WERI-Rb-1 (cell line): Measurements from ENCODE around the gene TMEM119.

Source experiments
- DNase-seq: peaks from one replicate; pipeline ENCODE4 v3.0.0-alpha.2; 2020
- H3K27ac ChIP-seq: fragments of 250-450 bp; sonication (Bioruptor Pico); 2 replicates; pipeline ENCODE4 v1.5.1; 2020; ENCODE audit warnings: mild to moderate bottlenecking, moderate library complexity
- H3K27me3 ChIP-seq: fragments of 250-450 bp; sonication (Bioruptor Pico); 2 replicates; pipeline ENCODE4 v1.5.1; 2021; ENCODE audit warnings: mild to moderate bottlenecking, low read depth, moderate library complexity; ENCODE audit not compliant: insufficient read depth, severe bottlenecking
- H3K36me3 ChIP-seq: fragments of 250-450 bp; sonication (Bioruptor Pico); 2 replicates; pipeline ENCODE4 v1.5.1; 2020; ENCODE audit warnings: mild to moderate bottlenecking, moderate library complexity
- H3K4me3 ChIP-seq: 2 replicates; pipeline ENCODE4 v1.5.1; 2011; ENCODE audit warnings: low read depth, mild to moderate bottlenecking, control low read depth, low read length
- H3K9me3 ChIP-seq: fragments of 250-450 bp; sonication (Bioruptor Pico); 2 replicates; pipeline ENCODE4 v1.5.1; 2021; ENCODE audit warnings: mild to moderate bottlenecking, moderate library complexity; ENCODE audit not compliant: severe bottlenecking
- CTCF ChIP-seq: IDR thresholded peaks from 2 replicates; pipeline ENCODE4 v1.5.1; 2011; ENCODE audit warnings: low read depth, mild to moderate bottlenecking, control low read depth, inconsistent platforms, low read length

Gene TMEM119

DNA sequence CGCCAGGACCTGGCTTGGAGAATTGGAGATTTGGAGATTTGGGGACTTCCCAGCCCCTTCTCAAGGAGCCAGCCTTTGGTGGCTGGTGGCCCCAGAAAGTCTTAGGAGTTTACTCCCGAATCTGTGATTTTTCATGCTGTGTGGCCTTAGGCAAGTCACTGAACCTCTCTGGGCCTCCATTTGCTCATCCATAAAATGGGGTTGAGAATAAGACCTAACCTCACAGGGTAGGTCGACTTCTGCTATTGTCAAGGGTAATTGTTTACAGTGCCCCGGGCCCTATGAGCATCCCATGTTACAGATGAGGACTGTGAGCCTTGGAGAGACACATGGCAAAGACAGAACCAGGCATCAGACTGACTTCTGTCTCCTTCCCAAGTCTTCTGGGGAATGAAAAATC, 16.2 kb upstream of the TMEM119 start:
- no peak overlapping the region for H3K27ac ChIP-seq
- no peak for DNase-seq
- no peaks in the 10 kb centered on the region for H3K9me3 ChIP-seq
- TF ChIP-seq CTCF: no peak
- no peaks in the 10 kb centered on the region for H3K36me3 ChIP-seq
- no peak overlapping the region for H3K4me3 ChIP-seq
- H3K27me3 ChIP-seq: no peaks in the 10 kb centered on the region

- H3K27me3 ChIP-seq: no peaks in the 10 kb centered on the region
- H3K36me3 ChIP-seq: no peaks in the 10 kb centered on the region
- TF ChIP-seq CTCF: no peak
- DNase-seq: no peak
- no peak overlapping the region for H3K27ac ChIP-seq
- H3K4me3 ChIP-seq: no peak overlapping the region
- no peaks in the 10 kb centered on the region for H3K9me3 ChIP-seq
These were observed 15.7 kb upstream of the TMEM119 start for GRCh38 chr12:108613548-108613947.

GRCh38 chr12:108612788-108613282, 15.0 kb upstream of the TMEM119 start:
- Histone ChIP-seq H3K4me3 (no peak overlapping the region), H3K27ac (no peak overlapping the region), H3K27me3 (no peaks in the 10 kb centered on the region), H3K9me3 (no peaks in the 10 kb centered on the region), H3K36me3 (no peaks in the 10 kb centered on the region)
- DNase-seq: no peak
- no peak for TF ChIP-seq CTCF

DNA sequence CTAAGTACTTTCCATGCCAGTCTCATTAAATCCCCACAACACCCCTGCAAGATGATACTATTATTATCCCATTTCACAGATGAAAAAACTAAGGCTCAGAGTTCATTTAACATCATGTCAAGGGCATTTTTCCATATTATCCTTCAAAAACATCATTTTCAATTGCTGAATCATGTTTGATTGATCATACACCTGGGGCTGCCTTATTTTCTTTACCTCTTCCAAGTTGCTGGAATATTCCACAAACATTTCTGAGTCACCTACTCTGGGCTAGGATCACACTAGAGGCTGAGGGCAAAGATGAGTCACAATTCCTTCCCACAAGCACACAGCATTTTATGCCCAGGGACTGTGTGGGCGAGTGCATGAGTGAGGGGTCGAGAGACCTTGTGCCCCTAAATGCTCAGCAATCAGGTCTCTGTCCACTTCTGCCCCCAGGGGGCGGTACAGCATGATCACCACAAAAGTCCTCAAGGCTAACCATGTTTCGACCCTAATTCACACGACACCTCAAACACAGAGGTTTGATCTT, 14.1 kb upstream of the TMEM119 start:
- TF ChIP-seq CTCF: peak; percentile 60
- peak; percentile 44 for DNase-seq
- Histone ChIP-seq H3K27ac (no peak overlapping the region), H3K9me3 (no peaks in the 10 kb centered on the region), H3K4me3 (no peak overlapping the region), H3K27me3 (no peaks in the 10 kb centered on the region), H3K36me3 (no peaks in the 10 kb centered on the region)

- Histone ChIP-seq H3K9me3 (peaks cover under 1% of the 10 kb centered on the region), H3K4me3 (no peak overlapping the region), H3K36me3 (no peaks in the 10 kb centered on the region), H3K27me3 (no peaks in the 10 kb centered on the region), H3K27ac (no peak overlapping the region)
- no peak for TF ChIP-seq CTCF
- no peak for DNase-seq
These were observed 13.1 kb upstream of the TMEM119 start for GRCh38 chr12:108610856-108611605.
